ENCODE results near the gene PRKG1.

DNA sequence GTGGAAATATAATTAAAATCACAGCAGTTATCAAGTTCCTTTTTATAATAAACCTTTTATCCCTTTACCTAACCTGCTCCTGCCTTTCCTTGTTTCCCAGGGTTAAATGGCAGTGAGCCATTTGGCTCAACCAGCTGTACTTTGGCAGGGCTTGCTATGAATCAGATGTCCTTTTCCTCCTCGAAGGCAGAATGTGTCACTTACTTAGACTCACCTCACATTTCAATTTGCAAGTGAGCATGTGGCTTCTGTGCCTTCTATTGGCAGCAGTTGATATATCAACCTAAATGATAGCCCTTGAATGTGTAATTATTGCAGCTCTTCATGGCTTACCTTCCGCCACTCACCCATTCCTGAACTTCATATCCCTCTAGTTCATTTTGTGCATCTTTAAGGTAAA, 323.4 kb downstream of the PRKG1 start:
- TF ChIP-seq, protein P1, sequence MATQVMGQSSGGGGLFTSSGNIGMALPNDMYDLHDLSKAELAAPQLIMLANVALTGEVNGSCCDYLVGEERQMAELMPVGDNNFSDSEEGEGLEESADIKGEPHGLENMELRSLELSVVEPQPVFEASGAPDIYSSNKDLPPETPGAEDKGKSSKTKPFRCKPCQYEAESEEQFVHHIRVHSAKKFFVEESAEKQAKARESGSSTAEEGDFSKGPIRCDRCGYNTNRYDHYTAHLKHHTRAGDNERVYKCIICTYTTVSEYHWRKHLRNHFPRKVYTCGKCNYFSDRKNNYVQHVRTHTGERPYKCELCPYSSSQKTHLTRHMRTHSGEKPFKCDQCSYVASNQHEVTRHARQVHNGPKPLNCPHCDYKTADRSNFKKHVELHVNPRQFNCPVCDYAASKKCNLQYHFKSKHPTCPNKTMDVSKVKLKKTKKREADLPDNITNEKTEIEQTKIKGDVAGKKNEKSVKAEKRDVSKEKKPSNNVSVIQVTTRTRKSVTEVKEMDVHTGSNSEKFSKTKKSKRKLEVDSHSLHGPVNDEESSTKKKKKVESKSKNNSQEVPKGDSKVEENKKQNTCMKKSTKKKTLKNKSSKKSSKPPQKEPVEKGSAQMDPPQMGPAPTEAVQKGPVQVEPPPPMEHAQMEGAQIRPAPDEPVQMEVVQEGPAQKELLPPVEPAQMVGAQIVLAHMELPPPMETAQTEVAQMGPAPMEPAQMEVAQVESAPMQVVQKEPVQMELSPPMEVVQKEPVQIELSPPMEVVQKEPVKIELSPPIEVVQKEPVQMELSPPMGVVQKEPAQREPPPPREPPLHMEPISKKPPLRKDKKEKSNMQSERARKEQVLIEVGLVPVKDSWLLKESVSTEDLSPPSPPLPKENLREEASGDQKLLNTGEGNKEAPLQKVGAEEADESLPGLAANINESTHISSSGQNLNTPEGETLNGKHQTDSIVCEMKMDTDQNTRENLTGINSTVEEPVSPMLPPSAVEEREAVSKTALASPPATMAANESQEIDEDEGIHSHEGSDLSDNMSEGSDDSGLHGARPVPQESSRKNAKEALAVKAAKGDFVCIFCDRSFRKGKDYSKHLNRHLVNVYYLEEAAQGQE (IDR thresholded peaks at IDR 0.05; ENCODE audit: low read depth) = no peak
- TF ChIP-seq NFIC (IDR thresholded peaks at IDR 0.05) (peak; percentile 91), EGR1 (IDR thresholded peaks at IDR 0.05) (no peak), CREB1 (IDR thresholded peaks at IDR 0.05; ENCODE audit: low read depth) (no peak), EP300 (IDR thresholded peaks at IDR 0.05; ENCODE audit: borderline replicate concordance) (0 out of 2 replicates have a peak, but pooled peaks have one; percentile 18)
- TF ChIP-seq, protein P2, sequence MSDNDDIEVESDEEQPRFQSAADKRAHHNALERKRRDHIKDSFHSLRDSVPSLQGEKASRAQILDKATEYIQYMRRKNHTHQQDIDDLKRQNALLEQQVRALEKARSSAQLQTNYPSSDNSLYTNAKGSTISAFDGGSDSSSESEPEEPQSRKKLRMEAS (IDR thresholded peaks at IDR 0.05) = peak; percentile 74

All from Ishikawa (cell line).